Prostate gland (tissue), 2 donors: ENCODE results near the gene SEC11A. TPM values are rescaled to one million over a fixed set of nuclear protein-coding genes. Genes with fewer than 3 reads are reported as not detected.
"Not testable (repeated sequence)": the region's sequence is repeated elsewhere in the genome, so short reads cannot be mapped to it uniquely, and the experiment has no call there.

Source experiments
- DNase-seq: peaks from one replicate; pipeline ENCODE4 v3.0.0-alpha.2; 2019; ENCODE audit warnings: low spot score
- H3K27ac ChIP-seq, 2 donors: fragments of 200-600 bp; sonication (generic); 2 replicates each; pipeline ENCODE4 v1.5.1; 2017 to 2019
- H3K27me3 ChIP-seq: fragments of 200-600 bp; sonication (generic); replicated peaks from 2 replicates; pipeline ENCODE4 v1.5.1; 2019; ENCODE audit not compliant: insufficient read depth
- H3K36me3 ChIP-seq, 2 donors: fragments of 200-600 bp; sonication (generic); 1 replicate in 1 of 2; 2 replicates in 1 of 2; pipeline versions ENCODE4 v1.5.1 to v1.8.1; 2017 to 2019
- H3K4me1 ChIP-seq: fragments of 200-600 bp; sonication (generic); replicated peaks from 2 replicates; pipeline ENCODE4 v1.5.1; 2019
- H3K4me3 ChIP-seq, 2 donors: fragments of 200-600 bp; sonication (generic); 2 replicates each; pipeline ENCODE4 v1.5.1; 2017 to 2019
- H3K9me3 ChIP-seq: fragments of 200-600 bp; sonication (generic); 2 replicates; pipeline ENCODE4 v1.5.1; 2017
- CTCF ChIP-seq, 4 experiments: fragments of 200-600 bp in 2 of 4; fragments of 450-650 bp in 2 of 4; sonication (generic) in 2 of 4; IDR thresholded peaks; 1 replicate in 3 of 4; 2 replicates in 1 of 4; pipeline ENCODE4 v1.5.1; 2016 to 2019; ENCODE audit warnings: antibody characterized with exemption in 4 of 4, mild to moderate bottlenecking in 2 of 4, moderate library complexity in 2 of 4
- POLR2A ChIP-seq: fragments of 450-650 bp; IDR thresholded peaks from one replicate; pipeline ENCODE4 v1.6.1; 2016; ENCODE audit warnings: antibody characterized with exemption, mild to moderate bottlenecking
- POLR2AphosphoS5 ChIP-seq: sonication (generic); formaldehyde crosslinking; IDR thresholded peaks from one replicate; pipeline ENCODE4 v1.6.1; 2017; ENCODE audit warnings: antibody characterized with exemption
- WGBS: methylation state at CpG from one replicate; pipeline ENCODE4 v1.1.5; 2018; 5-methylcytosine and 5-hydroxymethylcytosine counted together
- intact Hi-C: fragments of 100-400 bp; cut with DNase I; formaldehyde crosslinking; loops from one replicate; pipeline ENCODE4 v1.14.2; 2022
- total RNA-seq, 2 donors: library from RNA; depleted of rRNA; stranded (reverse); fragments of >200 nt; gene quantifications; one replicate each; pipeline ENCODE4 v1.1.0, GENCODE V29; 2016

Gene SEC11A
- total RNA-seq, 2 donors from 2014 or later: 91.2 to 115 TPM

DNA sequence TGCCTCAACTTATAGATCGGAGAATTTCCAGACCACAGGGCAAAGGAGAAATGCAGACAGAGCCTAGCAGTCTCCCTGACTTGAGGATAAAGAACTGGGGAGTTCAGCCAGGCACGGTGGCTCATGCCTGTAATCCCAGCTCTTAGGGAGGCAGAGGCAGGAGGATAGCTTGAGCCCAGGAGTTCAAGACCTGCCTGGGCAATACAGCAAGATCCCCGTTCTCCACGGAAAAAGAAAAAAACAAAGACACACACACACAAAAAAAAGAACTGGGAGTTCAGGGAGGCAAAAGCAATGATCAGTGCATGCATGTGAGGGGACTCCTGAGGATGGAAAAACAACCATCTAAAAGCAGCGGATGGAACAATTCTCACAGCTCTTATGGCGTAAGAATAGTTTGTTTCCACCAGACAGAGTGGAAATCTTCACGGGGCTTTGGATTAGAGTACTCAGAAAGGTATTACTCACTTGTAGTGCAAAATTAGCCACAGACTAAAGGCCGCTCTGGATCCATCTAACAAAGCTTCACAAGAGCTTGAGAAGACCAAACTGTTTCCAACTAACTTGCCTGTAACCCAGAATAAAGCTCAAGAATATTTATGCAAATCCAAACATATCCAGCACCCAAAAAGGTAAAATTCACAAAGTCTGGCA is 16.3 kb downstream of the SEC11A start:
- Histone ChIP-seq H3K9me3 (no peaks in the 10 kb centered on the region), H3K36me3 (no peaks in the 10 kb centered on the region), H3K27me3 (no peaks in the 10 kb centered on the region), H3K4me3 (no peak overlapping the region), H3K4me1 (no peaks in the 10 kb centered on the region), H3K27ac (no peak overlapping the region)
- WGBS: 87% methylated on average over 8 of the region's 8 CpGs
- TF ChIP-seq CTCF (IDR thresholded peaks at IDR 0.05): no peak
- no peak for TF ChIP-seq POLR2A
- intact Hi-C loops: no loop called here
- no peak for DNase-seq

- Histone ChIP-seq H3K36me3 (no peaks in the 10 kb centered on the region), H3K27me3 (no peaks in the 10 kb centered on the region), H3K27ac (no peak overlapping the region), H3K9me3 (no peaks in the 10 kb centered on the region), H3K4me1 (no peaks in the 10 kb centered on the region), H3K4me3 (no peak overlapping the region)
- TF ChIP-seq POLR2AphosphoS5 (no peak), POLR2A (no peak), CTCF (IDR thresholded peaks at IDR 0.05) (no peak)
- no peak for DNase-seq
- intact Hi-C loops: no loop called here
- WGBS: 24% methylated on average over 1 of the region's 1 CpG
These were observed 18.5 kb downstream of the SEC11A start for GRCh38 chr15:84697236-84697990.

- no peaks in the 10 kb centered on the region for H3K36me3 ChIP-seq
These were observed 19.2 kb downstream of the SEC11A start for GRCh38 chr15:84696757-84697156.

DNA sequence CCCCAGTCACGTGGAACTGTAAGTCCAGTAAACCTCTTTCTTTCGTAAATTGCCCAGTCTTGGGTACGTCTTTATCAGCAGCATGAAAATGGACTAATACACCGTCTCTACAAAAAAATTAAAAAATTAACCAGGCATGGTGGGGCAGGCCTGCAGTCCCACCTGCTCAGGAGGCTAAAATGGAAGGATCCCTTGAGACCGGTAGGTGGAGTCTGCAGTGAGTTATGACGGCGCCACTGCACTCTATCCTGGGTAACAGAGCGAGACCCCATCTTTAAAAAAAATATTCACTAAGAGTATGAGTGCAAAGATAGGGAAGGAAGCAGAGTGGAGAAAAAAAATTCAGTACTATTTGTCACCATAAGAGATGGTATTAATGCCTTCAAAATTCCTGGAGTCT is 25.6 kb downstream of the SEC11A start:
- H3K9me3 ChIP-seq: no peaks in the 10 kb centered on the region
- 95% methylated on average over 8 of the region's 8 CpGs for WGBS
- no peak for DNase-seq
- no peak for TF ChIP-seq CTCF (IDR thresholded peaks at IDR 0.05)
- no peak for TF ChIP-seq POLR2AphosphoS5
- TF ChIP-seq POLR2A: no peak
- no peak overlapping the region for H3K4me3 ChIP-seq
- no peaks in the 10 kb centered on the region for H3K36me3 ChIP-seq
- intact Hi-C loops: no loop called here
- H3K27ac ChIP-seq: no peak overlapping the region
- no peaks in the 10 kb centered on the region for H3K4me1 ChIP-seq
- no peaks in the 10 kb centered on the region for H3K27me3 ChIP-seq

More at GRCh38 chr15:84696757-84697156, 19.2 kb downstream of the SEC11A start:
- H3K9me3 ChIP-seq: no peaks in the 10 kb centered on the region
- no peak for DNase-seq
- no peaks in the 10 kb centered on the region for H3K27me3 ChIP-seq
- TF ChIP-seq CTCF (IDR thresholded peaks at IDR 0.05) (no peak), POLR2AphosphoS5 (no peak), POLR2A (no peak)
- no peak overlapping the region for H3K4me3 ChIP-seq
- intact Hi-C loops: no loop called here
- 80% methylated on average over 4 of the region's 4 CpGs for WGBS
- H3K4me1 ChIP-seq: no peaks in the 10 kb centered on the region
- H3K27ac ChIP-seq: no peak overlapping the region

GRCh38 chr15:84689858-84690257 is 26.1 kb downstream of the SEC11A start:
- no peaks in the 10 kb centered on the region for H3K36me3 ChIP-seq
- no peaks in the 10 kb centered on the region for H3K27me3 ChIP-seq
- no peak for TF ChIP-seq POLR2AphosphoS5
- TF ChIP-seq CTCF (IDR thresholded peaks at IDR 0.05): no peak
- TF ChIP-seq POLR2A: no peak
- DNase-seq: no peak
- no peak overlapping the region for H3K4me3 ChIP-seq
- no peak overlapping the region for H3K27ac ChIP-seq
- no peaks in the 10 kb centered on the region for H3K9me3 ChIP-seq
- 98% methylated on average over 4 of the region's 4 CpGs for WGBS
- no peaks in the 10 kb centered on the region for H3K4me1 ChIP-seq
- intact Hi-C loops: no loop called here

DNA sequence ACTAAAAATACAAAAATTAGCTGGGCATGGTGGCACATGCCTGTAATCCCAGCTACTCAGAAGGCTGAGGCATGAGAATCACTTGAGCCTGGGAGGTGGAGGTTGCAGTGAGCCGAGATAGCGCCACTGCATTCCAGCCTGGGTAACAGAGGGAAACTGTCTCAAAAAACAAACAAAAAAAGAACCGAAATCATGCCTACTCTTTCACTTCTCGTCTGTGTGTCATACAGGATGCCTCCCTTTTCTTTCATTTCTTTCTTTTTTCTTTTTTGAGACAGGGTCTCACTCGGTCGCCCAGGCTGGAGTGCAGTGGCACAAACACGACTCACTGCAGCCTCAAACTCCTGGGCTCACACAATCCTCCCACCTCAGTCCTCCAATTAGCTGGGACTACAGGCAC is 29.5 kb downstream of the SEC11A start:
- H3K9me3 ChIP-seq, H3K36me3 ChIP-seq, H3K4me3 ChIP-seq, H3K27me3 ChIP-seq, intact Hi-C loops, DNase-seq, H3K27ac ChIP-seq, H3K4me1 ChIP-seq: not testable (repeated sequence)
- 92% methylated on average over 7 of the region's 7 CpGs for WGBS
